Esophagus squamous epithelium (tissue), 4 donors: ENCODE results near the gene FAM131B.

Experiments
- POLR2A ChIP-seq, 4 donors: fragments of 450-650 bp; IDR thresholded peaks; one replicate each; pipeline ENCODE4 v1.6.1; 2017; ENCODE audit warnings: antibody characterized with exemption in 4 of 4, mild to moderate bottlenecking in 4 of 4, moderate library complexity in 3 of 4
- TF ChIP-seq, protein P1 (sequence below), 6 experiments: fragments of 450-650 bp in 4 of 6; fragments of 200-600 bp in 2 of 6; sonication (generic) in 2 of 6; IDR thresholded peaks; one replicate each; pipeline ENCODE4 v1.5.1; 2016 to 2019; ENCODE audit warnings: antibody characterized with exemption in 6 of 6, mild to moderate bottlenecking in 4 of 6, moderate library complexity in 4 of 6

DNA sequence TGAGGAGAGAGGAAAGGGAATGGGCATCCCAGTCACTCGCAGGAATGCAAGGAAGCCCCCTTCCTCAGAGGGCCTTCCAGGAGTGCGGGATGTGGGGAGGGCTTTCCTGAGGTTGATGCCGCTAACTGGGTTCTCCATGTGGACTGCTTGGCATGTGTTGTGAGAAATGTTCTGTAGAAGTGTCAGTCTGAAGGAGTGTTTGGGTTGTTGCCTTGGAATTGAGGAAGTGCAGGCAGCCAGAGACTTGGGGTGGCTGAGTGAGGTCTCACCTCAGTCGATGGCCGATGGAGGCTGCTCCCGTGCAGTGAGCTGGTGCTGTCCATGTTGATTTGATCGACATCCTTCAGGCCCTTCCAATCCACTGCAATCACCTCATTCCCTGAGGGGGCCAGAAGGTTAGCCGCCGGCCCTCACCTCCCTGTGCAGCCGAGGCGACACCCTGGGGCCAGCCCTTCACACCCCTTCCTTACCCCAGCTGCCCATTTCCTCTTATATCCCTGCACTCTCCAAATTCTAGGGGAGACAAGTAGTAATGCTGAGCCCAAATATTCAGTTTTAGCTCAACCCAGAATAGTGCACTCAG lies 2.7 kb downstream of the FAM131B start:
- TF ChIP-seq POLR2A (IDR thresholded peaks at IDR 0.05), result no peak
- TF ChIP-seq, protein P1, sequence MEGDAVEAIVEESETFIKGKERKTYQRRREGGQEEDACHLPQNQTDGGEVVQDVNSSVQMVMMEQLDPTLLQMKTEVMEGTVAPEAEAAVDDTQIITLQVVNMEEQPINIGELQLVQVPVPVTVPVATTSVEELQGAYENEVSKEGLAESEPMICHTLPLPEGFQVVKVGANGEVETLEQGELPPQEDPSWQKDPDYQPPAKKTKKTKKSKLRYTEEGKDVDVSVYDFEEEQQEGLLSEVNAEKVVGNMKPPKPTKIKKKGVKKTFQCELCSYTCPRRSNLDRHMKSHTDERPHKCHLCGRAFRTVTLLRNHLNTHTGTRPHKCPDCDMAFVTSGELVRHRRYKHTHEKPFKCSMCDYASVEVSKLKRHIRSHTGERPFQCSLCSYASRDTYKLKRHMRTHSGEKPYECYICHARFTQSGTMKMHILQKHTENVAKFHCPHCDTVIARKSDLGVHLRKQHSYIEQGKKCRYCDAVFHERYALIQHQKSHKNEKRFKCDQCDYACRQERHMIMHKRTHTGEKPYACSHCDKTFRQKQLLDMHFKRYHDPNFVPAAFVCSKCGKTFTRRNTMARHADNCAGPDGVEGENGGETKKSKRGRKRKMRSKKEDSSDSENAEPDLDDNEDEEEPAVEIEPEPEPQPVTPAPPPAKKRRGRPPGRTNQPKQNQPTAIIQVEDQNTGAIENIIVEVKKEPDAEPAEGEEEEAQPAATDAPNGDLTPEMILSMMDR (IDR thresholded peaks at IDR 0.05), result no peak
